Right lobe of liver (tissue), 6 donors: Measurements from ENCODE around the gene CHST3. TPM values are rescaled to one million over a fixed set of nuclear protein-coding genes. Genes with fewer than 3 reads are reported as not detected.
"Not testable (repeated sequence)": the region's sequence is repeated elsewhere in the genome, so short reads cannot be mapped to it uniquely, and the experiment has no call there.

Experiments used
- ATAC-seq, 4 donors: fragments of 200-7000 bp; cut with Tn5 transposase; one replicate each; pipeline ENCODE4 v1.9.1; 2020; ENCODE audit warnings: mild to moderate bottlenecking in 4 of 4, moderate library complexity in 4 of 4
- DNase-seq, 3 donors: peaks; one replicate each; pipeline ENCODE4 v3.0.0-alpha.2; 2020
- H3K27ac ChIP-seq, 3 donors: fragments of 200-600 bp; one replicate each; pipeline ENCODE4 v1.8.0; 2022
- H3K27me3 ChIP-seq, 2 donors: fragments of 200-600 bp; one replicate each; pipeline ENCODE4 v1.8.0; 2022
- H3K36me3 ChIP-seq, 4 donors: fragments of 200-600 bp; sonication (generic) in 1 of 4; one replicate each; pipeline versions ENCODE4 v1.5.1 to v1.8.0; 2017 to 2022; ENCODE audit warnings: control low read depth in 1 of 4
- H3K4me1 ChIP-seq, 4 donors: fragments of 200-600 bp; sonication (generic) in 1 of 4; one replicate each; pipeline versions ENCODE4 v1.5.1 to v1.8.0; 2017 to 2022; ENCODE audit warnings: control low read depth in 1 of 4
- H3K4me3 ChIP-seq, 3 donors: fragments of 200-600 bp; one replicate each; pipeline ENCODE4 v1.8.0; 2022
- H3K9me3 ChIP-seq, 4 donors: fragments of 200-600 bp; sonication (generic) in 1 of 4; one replicate each; pipeline versions ENCODE4 v1.5.1 to v1.8.0; 2017 to 2022; ENCODE audit warnings: control low read depth in 1 of 4
- POLR2A ChIP-seq: fragments of 450-650 bp; IDR thresholded peaks from one replicate; pipeline ENCODE4 v1.6.1; 2017; ENCODE audit warnings: antibody characterized with exemption, mild to moderate bottlenecking
- WGBS: methylation state at CpG from one replicate; pipeline ENCODE4 v1.1.6; 2018; ENCODE audit warnings: low coverage, low lambda C conversion rate; ENCODE audit not compliant: insufficient coverage; ENCODE audit errors: missing lambda C conversion rate; 5-methylcytosine and 5-hydroxymethylcytosine counted together
- intact Hi-C, 2 donors: fragments of 100-400 bp; cut with DNase I; formaldehyde crosslinking; loops; one replicate each; pipeline versions ENCODE4 v1.11.2 to v1.14.1; 2022
- total RNA-seq, 6 experiments: library from RNA; depleted of rRNA in 2 of 6; stranded (reverse); fragments of >200 nt in 2 of 6; fragmentation: NEBNext Ultra II Directional in 3 of 6; extraction: Animal tissue kit (Norgen Biotek cat#: 25700) in 3 of 6; gene quantifications; one replicate each; pipeline versions ENCODE4 v1.1.0 to v1.2.4, GENCODE V29; 2016 to 2023
- TF ChIP-seq, protein P1 (sequence below), 4 donors: fragments of 200-600 bp in 3 of 4; fragments of 450-650 bp in 1 of 4; IDR thresholded peaks; one replicate each; pipeline versions ENCODE4 v1.5.1 to v1.8.0; 2016 to 2022; ENCODE audit warnings: antibody characterized with exemption in 4 of 4, mild to moderate bottlenecking in 2 of 4
- donor health status: DM: no; HTN: yes; CAD: no.
- donor health status: DM: no; HTN: no; CAD: no.
- donor health status: DM: no; HTN: no; CAD: no.
- donor health status: DM: no; HTN: yes; CAD: no.
- donor health status: DM: no; HTN: yes; CAD: no.

Gene CHST3
- total RNA-seq, 6 experiments from 2014 or later: 0.81 to 2.5 (median 1.8) TPM

DNA sequence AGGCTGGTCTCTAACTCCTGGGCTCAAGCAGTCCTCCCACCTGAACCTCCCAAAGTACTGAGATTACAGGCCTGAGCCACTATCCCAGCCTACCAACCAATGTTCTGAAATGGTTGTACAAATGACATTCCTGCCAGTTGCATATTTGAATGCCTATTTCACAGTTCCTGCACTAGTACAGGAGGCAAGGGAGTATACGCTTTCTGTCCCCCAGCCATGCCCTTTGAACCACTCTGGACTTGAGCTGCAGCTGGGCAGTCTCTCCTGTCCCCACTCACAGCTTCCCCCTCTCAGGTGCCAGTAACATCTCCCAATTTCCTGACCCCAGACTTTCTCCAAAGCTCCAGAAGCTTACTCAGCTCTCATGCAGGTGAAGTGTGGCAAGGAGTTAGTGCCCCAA lies 65.2 kb downstream of the CHST3 start:
- H3K9me3 ChIP-seq: no peaks in the 10 kb centered on the region
- H3K4me3 ChIP-seq: no peak overlapping the region
- H3K36me3 ChIP-seq: no peaks in the 10 kb centered on the region
- intact Hi-C loops: no loop called here
- DNase-seq: no peak
- peak in 2 of 4 donors; percentile 27 to 39 for ATAC-seq
- TF ChIP-seq, protein P1, sequence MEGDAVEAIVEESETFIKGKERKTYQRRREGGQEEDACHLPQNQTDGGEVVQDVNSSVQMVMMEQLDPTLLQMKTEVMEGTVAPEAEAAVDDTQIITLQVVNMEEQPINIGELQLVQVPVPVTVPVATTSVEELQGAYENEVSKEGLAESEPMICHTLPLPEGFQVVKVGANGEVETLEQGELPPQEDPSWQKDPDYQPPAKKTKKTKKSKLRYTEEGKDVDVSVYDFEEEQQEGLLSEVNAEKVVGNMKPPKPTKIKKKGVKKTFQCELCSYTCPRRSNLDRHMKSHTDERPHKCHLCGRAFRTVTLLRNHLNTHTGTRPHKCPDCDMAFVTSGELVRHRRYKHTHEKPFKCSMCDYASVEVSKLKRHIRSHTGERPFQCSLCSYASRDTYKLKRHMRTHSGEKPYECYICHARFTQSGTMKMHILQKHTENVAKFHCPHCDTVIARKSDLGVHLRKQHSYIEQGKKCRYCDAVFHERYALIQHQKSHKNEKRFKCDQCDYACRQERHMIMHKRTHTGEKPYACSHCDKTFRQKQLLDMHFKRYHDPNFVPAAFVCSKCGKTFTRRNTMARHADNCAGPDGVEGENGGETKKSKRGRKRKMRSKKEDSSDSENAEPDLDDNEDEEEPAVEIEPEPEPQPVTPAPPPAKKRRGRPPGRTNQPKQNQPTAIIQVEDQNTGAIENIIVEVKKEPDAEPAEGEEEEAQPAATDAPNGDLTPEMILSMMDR (IDR thresholded peaks at IDR 0.05): no peak
- TF ChIP-seq POLR2A: no peak
- no peak overlapping the region for H3K27ac ChIP-seq
- H3K4me1 ChIP-seq: peaks cover 0 to 6% (median 0%) of the 10 kb centered on the region in 4 donors
- WGBS: no CpG with 5 or more reads among the region's 1 CpG
- no peaks in the 10 kb centered on the region for H3K27me3 ChIP-seq

DNA sequence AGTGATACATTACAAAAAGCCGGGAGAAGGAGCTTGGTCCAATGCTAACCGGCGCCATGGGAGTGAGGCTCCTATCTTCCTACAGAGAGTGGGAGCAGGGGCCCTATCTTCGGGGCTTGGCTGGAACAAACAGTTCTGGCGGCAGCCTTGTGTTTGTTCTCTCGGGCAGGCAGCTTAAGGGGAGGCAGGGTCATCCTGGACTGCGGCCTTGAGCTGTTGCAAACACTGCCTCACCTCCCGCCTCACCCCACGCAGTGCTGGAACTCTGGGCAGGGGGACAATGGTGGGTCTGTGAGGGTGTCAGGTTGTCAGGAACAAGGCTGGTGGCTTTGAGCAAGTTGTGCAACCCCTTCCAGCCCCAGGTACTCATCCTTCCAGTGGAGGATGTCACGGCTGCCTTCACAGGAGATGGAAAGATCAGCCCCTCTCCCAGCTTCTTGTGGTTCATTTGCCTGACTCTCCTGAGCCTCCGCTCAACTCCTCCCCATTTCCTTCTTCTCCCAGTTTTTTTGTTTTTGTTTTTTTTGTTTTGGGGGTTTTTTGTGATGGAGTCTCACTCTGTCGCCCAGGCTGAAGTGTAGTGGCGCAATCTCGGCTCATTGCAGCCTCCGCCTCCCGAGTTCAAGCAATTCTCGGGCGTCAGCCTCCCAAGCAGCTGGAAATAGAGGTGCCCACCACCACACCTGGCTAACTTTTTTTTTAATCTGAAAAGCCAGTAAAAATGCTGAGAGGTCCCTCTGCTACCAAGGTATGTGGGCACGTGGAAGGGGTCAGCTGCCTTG lies 66.8 kb downstream of the CHST3 start:
- Histone ChIP-seq H3K36me3 (no peaks in the 10 kb centered on the region), H3K27me3 (no peaks in the 10 kb centered on the region), H3K9me3 (no peaks in the 10 kb centered on the region), H3K27ac (no peak overlapping the region), H3K4me3 (no peak overlapping the region), H3K4me1 (peaks cover 0 to 6% (median 0%) of the 10 kb centered on the region in 4 donors)
- intact Hi-C loops: no loop called here
- WGBS: 53% methylated on average over 13 of the region's 19 CpGs
- TF ChIP-seq, protein P1 (IDR thresholded peaks at IDR 0.05): no peak
- no peak for TF ChIP-seq POLR2A
- DNase-seq: peak in 1 of 3 donors; percentile 53
- peak; percentile 57 to 85 (median 78) for ATAC-seq

DNA sequence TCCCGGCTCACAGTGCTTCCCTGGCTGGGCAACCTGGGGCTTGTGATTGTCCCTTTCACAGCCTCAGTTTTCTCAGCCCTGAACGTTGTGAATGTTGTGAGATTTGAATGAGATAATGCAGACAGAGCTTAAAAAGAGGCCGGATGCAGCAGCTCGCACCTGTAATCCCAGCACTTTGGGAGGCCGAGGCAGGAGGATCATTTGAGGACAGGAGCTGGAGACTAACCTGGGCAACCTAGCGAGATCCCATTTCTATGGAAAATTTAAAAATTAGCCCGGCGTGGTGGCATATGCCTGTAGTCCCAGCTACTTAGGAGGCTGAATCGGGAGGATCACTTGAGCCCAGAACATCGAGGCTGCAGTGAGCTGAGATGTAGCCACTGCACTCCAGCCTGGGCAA lies 67.5 kb downstream of the CHST3 start:
- no peak for DNase-seq
- ATAC-seq: no peak
- H3K9me3 ChIP-seq: no peaks in the 10 kb centered on the region
- no peak for TF ChIP-seq POLR2A
- TF ChIP-seq, protein P1 (IDR thresholded peaks at IDR 0.05): no peak
- 72% methylated on average over 4 of the region's 10 CpGs for WGBS
- no peak overlapping the region for H3K27ac ChIP-seq
- H3K36me3 ChIP-seq: no peaks in the 10 kb centered on the region
- intact Hi-C loops: no loop called here
- no peaks in the 10 kb centered on the region for H3K27me3 ChIP-seq
- H3K4me1 ChIP-seq: peaks cover 0 to 6% (median 0%) of the 10 kb centered on the region in 4 donors
- no peak overlapping the region for H3K4me3 ChIP-seq

DNA sequence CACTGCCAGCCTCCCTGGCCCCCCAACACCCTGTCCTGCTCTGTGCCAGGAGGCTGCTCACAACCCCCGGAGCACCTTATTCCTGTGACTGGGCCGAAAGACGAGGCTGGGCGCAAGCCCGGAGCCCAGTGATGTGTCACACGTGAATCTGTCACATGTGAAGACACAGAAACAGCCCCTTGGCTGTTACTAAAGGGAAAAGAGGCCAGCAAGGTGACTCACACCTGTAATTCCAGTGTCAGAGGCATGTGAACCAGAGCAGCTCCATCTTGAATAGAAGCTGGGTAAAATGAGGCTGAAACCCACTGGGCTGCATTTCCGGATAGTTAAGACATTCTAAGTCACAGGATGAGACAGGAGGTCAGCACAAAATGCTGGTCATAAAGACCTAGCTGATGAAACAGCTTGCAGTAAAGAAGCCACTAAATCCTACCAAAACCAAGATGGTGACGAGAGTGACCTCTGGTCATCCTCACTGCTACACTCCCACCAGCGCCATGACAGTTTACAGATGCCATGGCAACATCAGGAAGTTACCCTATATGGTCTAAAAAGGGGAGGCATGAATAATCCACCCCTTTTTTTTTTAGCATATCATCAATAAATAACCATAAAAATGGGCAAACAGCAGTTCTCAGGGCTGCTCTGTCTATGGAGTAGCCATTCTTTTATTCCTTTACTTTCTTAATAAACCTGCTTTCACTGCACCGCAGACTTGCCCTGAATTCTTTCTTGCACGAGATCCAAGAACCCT lies 68.4 kb downstream of the CHST3 start:
- H3K4me3 ChIP-seq, DNase-seq, H3K27me3 ChIP-seq, ATAC-seq, intact Hi-C loops, H3K4me1 ChIP-seq, H3K27ac ChIP-seq, H3K9me3 ChIP-seq, H3K36me3 ChIP-seq: not testable (repeated sequence)
- WGBS: 79% methylated on average over 10 of the region's 11 CpGs

DNA sequence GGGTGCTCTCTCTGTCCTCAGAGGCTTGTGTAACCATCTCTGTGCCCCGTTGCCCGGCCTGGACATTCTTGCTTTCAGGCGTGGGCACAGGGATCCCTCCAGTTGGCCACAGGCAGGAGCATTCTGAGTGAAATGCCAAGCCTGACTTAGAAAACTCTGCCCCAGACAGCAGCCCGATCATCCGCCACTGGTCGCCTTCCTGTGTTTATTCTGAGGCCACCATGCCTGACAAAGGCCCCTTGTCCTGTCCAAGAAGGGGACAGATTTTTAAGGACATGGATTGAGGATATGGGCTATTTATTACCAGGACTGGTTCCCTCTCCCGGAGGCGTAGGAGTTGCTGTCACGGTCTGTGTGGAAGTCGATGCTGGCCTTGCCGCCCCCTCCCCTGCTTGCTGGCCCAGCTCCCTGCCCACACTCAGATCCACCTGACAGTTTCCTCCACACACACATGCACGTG lies 69.9 kb downstream of the CHST3 start:
- H3K36me3 ChIP-seq: no peaks in the 10 kb centered on the region
- ATAC-seq: no peak
- H3K4me1 ChIP-seq: peaks cover 0 to 6% (median 0%) of the 10 kb centered on the region in 4 donors
- no peak for DNase-seq
- no peaks in the 10 kb centered on the region for H3K27me3 ChIP-seq
- no peak for TF ChIP-seq POLR2A
- TF ChIP-seq, protein P1 (IDR thresholded peaks at IDR 0.05): no peak
- WGBS: 92% methylated on average over 6 of the region's 12 CpGs
- H3K4me3 ChIP-seq: no peak overlapping the region
- no peaks in the 10 kb centered on the region for H3K9me3 ChIP-seq
- H3K27ac ChIP-seq: no peak overlapping the region
- intact Hi-C loops: no loop called here
